HCT116 (cell line): ENCODE results near the gene RTN4RL2.

ENCODE experiments used
- CEBPB ChIP-seq: IDR thresholded peaks from 2 replicates; pipeline ENCODE4 v1.6.1; 2012; ENCODE audit warnings: low read depth
- EZH2 ChIP-seq: fragments of 200-600 bp; sonication (generic); IDR thresholded peaks from 2 replicates; pipeline ENCODE4 v1.6.1; 2017; ENCODE audit warnings: antibody characterized with exemption, mixed run types
- EZH2phosphoT487 ChIP-seq: fragments of 200-600 bp; IDR thresholded peaks from 2 replicates; pipeline ENCODE4 v1.6.1; 2018; ENCODE audit warnings: antibody characterized with exemption, borderline replicate concordance
- POLR2A ChIP-seq: IDR thresholded peaks from 2 replicates; pipeline ENCODE4 v1.7.0; 2011; ENCODE audit warnings: borderline replicate concordance; ENCODE audit not compliant: insufficient read depth, insufficient read length; ENCODE audit errors: extremely low read depth
- POLR2AphosphoS5 ChIP-seq: IDR thresholded peaks from 2 replicates; pipeline ENCODE4 v1.6.1; 2011; ENCODE audit warnings: mild to moderate bottlenecking, low read depth, low read length, moderate library complexity
- SRF ChIP-seq: IDR thresholded peaks from 2 replicates; pipeline ENCODE4 v1.6.1; 2012; ENCODE audit warnings: low read depth
- TF ChIP-seq, protein P1 (sequence below), 3 experiments: fragments of 200-600 bp in 1 of 3; sonication (generic) in 1 of 3; IDR thresholded peaks in 2 of 3; conservative IDR thresholded peaks in 1 of 3; 2 replicates each; pipeline ENCODE4 v1.5.1; 2012 to 2017; ENCODE audit warnings: low read depth in 2 of 3, low read length in 2 of 3, antibody characterized with exemption in 1 of 3, borderline replicate concordance in 1 of 3, control low read depth in 1 of 3, mild to moderate bottlenecking in 1 of 3, mixed read lengths in 1 of 3, mixed run types in 1 of 3, moderate library complexity in 1 of 3; ENCODE audit not compliant: insufficient read depth in 1 of 3
- TF ChIP-seq, protein P2 (sequence below): IDR thresholded peaks from 2 replicates; pipeline ENCODE4 v1.6.1; 2012; ENCODE audit warnings: low read depth
- TF ChIP-seq, protein P3 (sequence below): IDR thresholded peaks from 2 replicates; pipeline ENCODE4 v1.6.1; 2012

DNA sequence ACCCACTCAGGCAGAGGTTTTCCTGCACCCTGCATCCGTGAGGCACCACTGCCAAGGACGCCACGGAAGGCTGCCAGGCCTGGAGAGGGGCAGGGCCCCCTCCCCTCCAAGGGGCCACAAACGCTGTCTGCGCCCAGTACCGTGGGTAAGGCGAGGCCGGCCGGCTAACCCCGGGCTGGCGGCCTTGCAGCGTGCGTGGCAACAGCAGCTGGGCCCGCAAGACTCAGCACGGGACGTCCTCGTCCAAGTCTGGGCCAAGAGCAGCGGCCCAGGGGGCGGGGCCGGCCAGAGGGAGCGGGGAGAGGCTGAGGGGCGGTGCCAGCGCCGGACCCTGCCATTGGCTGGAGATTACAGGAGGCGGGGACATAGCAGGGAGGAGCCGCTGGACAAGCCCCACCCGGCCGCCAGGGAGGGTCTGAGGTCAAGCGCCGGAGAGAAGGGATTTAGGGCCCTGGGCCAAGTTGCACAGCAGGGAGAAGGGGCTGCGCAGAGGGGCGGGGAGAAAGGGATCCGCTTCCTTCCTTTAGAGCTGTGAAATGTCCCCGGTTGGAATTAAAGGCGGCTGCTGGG lies 39.2 kb downstream of the RTN4RL2 start:
- TF ChIP-seq POLR2A, result no peak
- TF ChIP-seq, protein P1, sequence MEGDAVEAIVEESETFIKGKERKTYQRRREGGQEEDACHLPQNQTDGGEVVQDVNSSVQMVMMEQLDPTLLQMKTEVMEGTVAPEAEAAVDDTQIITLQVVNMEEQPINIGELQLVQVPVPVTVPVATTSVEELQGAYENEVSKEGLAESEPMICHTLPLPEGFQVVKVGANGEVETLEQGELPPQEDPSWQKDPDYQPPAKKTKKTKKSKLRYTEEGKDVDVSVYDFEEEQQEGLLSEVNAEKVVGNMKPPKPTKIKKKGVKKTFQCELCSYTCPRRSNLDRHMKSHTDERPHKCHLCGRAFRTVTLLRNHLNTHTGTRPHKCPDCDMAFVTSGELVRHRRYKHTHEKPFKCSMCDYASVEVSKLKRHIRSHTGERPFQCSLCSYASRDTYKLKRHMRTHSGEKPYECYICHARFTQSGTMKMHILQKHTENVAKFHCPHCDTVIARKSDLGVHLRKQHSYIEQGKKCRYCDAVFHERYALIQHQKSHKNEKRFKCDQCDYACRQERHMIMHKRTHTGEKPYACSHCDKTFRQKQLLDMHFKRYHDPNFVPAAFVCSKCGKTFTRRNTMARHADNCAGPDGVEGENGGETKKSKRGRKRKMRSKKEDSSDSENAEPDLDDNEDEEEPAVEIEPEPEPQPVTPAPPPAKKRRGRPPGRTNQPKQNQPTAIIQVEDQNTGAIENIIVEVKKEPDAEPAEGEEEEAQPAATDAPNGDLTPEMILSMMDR (IDR thresholded peaks at IDR 0.05 in 2 of 3, conservative IDR thresholded peaks at IDR 0.05 in 1 of 3; ENCODE audit: borderline replicate concordance in 1 of 3, insufficient read depth in 1 of 3, low read depth in 2 of 3, low read length in 2 of 3), result no peak
- TF ChIP-seq, protein P2, sequence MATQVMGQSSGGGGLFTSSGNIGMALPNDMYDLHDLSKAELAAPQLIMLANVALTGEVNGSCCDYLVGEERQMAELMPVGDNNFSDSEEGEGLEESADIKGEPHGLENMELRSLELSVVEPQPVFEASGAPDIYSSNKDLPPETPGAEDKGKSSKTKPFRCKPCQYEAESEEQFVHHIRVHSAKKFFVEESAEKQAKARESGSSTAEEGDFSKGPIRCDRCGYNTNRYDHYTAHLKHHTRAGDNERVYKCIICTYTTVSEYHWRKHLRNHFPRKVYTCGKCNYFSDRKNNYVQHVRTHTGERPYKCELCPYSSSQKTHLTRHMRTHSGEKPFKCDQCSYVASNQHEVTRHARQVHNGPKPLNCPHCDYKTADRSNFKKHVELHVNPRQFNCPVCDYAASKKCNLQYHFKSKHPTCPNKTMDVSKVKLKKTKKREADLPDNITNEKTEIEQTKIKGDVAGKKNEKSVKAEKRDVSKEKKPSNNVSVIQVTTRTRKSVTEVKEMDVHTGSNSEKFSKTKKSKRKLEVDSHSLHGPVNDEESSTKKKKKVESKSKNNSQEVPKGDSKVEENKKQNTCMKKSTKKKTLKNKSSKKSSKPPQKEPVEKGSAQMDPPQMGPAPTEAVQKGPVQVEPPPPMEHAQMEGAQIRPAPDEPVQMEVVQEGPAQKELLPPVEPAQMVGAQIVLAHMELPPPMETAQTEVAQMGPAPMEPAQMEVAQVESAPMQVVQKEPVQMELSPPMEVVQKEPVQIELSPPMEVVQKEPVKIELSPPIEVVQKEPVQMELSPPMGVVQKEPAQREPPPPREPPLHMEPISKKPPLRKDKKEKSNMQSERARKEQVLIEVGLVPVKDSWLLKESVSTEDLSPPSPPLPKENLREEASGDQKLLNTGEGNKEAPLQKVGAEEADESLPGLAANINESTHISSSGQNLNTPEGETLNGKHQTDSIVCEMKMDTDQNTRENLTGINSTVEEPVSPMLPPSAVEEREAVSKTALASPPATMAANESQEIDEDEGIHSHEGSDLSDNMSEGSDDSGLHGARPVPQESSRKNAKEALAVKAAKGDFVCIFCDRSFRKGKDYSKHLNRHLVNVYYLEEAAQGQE, result no peak
- no peak for TF ChIP-seq EZH2
- no peak for TF ChIP-seq EZH2phosphoT487
- TF ChIP-seq, protein P3, sequence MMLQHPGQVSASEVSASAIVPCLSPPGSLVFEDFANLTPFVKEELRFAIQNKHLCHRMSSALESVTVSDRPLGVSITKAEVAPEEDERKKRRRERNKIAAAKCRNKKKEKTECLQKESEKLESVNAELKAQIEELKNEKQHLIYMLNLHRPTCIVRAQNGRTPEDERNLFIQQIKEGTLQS, result no peak
- TF ChIP-seq CEBPB, result no peak
- peak; percentile 64 for TF ChIP-seq POLR2AphosphoS5
- TF ChIP-seq SRF, result no peak
